LHCN-M2 (cell line): ENCODE measurements around the gene GSE1. TPM values are rescaled to one million over a fixed set of nuclear protein-coding genes. Genes with fewer than 3 reads are reported as not detected.
A peak's percentile ranks its signal among the peaks of the same experiment; 100 is the strongest.

ENCODE experiments used
- DNase-seq: peaks from one replicate; pipeline ENCODE4 v3.0.0-alpha.2; 2012; ENCODE audit warnings: low read depth
- total RNA-seq: library from RNA; depleted of rRNA; stranded (reverse); fragments of >200 nt; gene quantifications from 2 replicates; pipeline ENCODE4 v1.2.3, GENCODE V29; 2014

GSE1 gene
- total RNA-seq, 1 experiment from 2014 or later, result 10.9 TPM

DNA sequence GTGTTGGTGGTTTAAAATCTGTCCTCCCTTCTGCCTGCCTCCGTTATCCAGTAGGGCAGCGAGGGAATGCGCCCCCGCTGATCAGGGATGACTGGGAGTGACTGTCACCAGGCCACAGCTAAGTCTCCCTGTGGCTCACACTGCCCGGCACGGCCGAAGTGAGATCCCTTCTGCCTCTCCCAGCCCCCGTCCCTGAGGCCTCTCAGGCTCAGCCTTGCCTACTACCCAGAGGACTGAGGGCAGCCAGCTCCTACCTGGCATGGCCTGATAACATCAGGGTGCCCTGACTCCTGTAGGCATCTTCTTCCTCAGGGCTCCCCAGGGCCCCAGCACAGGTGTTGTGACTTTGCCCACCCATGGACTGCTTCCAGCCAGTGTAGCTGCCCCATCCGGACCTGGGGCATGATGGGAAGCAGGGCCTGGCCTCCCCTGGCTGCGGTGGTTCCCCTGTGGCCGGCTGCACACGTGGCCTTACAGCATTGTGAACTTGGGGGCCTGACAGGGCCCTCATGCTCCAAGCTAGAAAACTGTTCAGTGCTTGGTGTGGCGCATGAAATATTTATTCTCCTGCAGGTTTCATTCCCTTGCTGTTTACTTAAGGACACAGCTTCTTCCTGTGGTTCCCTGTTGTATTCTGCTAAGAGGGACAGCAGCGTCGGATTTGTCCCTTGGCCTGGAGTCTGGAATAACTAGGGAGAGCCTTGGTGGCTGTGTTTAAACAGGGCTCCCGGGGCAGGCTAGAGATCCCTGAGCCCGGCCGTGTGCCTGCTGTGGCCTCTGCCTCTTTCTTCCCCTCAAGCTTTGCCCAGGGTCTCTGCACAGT is 45.6 kb downstream of the GSE1 start:
- no peak for DNase-seq

DNA sequence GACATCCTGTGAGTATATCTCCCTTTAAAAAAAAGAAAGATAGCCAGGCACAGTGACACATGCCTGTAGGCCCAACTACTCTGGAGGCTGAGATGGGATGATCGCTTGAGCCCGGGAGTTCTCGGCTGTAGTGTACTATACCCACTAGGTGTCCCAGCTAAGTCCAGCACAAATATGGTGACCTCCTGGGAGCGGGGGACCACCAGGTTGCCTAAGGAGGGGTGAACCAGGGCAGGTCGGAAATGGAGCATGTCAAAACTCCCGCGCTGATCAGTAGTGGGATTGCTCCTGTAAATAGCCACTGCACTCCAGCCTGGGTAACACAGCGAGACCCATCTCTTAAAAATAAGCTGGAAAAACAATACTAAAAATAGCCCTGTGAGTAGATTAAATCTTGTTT is 46.2 kb downstream of the GSE1 start:
- DNase-seq, result no peak

DNA sequence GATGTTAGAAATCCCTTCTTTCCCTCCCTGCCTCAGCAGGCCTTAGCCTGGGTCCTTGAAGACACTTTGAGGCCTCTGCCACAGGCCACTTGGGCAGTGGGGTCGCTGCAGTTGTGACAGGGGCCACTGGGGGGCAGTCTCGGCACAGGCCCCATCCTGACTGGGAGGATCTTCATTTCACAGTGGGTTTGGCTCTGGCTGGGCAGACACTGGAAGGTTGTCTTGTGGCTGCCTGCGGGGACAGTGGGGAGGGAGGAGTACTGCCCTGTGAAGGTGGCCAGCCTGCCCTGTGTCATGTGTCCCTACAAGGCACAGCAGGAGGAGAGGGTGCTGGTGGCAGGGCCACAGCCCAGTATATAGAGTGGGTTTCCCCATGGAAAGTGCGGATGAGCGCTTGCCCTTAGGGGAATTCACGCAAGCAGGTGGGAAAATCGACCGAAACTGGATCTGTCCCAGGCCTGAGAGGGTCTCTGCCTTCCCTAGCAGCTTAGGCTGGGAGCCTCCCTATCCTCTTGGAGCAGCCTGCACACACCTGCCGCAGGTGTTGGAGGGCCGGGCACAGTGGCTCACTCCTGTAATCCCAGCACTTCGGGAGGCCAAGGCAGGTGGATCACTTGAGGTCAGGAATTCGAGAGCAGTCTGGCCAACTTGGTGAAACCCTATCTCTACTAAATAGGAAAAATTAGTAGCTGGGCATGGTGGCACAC is 46.8 kb downstream of the GSE1 start:
- peak; percentile 43 for DNase-seq

DNA sequence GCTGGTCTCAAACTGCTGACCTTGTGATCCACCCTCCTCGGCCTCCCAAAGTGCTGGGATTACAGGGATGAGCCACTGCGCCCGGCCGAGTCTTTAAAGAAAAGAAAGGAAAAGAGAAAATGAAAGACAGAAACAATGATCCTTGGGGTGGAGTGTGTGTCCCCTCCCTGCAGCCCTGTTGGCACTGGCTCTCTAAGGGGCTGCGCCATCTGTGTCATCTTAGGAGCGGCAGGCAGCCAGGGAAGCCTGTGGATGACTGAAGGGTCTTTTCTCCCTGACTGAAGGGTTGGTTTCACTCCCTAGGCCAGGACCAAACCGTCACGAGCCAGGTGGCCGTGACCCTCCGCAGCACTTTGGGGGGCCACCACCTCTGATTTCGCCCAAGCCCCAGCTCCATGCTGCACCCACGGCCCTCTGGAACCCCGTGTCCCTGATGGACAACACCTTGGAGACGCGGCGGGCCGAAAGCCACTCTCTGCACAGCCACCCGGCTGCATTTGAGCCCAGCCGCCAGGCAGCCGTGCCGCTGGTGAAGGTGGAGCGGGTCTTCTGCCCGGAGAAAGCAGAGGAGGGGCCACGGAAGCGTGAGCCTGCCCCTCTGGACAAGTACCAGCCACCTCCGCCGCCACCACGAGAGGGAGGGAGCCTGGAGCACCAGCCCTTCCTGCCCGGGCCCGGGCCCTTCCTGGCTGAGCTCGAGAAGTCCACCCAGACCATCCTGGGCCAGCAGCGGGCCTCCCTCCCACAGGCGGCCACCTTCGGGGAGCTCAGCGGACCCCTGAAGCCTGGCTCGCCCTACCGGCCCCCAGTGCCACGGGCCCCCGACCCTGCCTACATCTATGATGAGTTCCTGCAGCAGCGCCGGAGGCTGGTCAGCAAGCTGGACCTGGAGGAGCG is 48.0 kb downstream of the GSE1 start:
- DNase-seq, result no peak

DNA sequence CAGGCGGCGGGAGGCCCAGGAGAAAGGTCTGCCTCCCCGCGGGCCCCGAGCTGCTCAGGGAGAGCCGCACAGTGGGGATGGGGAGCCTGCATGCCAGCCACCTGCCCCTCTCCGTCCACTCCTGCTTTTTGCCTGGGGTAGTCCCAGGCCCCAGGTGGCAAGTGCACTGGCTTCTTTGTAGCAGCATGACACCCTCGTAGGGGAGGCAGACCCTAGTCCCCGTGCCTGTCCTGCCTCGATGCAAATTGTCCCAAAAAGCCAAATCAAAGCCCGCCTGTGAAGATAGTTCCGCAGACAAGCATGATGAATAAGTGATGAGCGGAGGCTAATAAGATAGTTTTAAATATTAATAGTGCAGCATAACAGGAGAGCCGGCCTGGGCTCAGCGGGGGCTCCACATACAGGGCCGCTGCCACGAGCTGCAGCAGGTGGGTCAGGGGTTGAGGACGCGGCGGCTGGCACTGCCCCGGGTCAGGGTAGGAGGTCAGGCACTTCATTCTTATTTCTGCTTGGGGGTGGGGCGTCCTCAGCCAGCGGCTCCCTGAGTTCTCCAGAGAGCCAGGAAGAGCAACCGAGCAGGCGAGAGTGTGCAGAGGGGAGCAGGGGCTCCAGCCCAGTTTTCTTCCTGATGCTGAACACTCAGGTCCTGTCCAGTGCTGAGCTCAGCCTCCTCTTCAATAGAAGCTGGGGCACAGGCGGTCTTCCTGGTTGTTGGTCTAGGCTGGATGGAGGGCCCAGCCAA is 48.8 kb downstream of the GSE1 start:
- no peak for DNase-seq

DNA sequence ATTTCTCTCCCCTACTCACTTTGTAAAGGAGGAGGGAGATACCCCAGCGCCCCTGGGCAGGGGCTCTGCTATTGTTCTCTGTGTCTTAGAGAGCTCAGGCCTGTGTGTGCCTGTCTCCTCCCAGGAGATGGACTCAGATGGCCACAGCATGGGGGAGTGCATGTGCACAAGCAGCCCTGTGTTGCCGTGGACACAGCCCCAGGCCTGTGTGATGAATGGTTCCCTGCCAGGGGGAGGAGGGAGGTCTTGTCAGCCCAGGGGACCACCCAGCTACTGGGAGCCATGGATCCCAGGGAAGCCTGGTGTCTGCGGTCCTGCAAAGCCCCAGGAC is 49.3 kb downstream of the GSE1 start:
- no peak for DNase-seq

DNA sequence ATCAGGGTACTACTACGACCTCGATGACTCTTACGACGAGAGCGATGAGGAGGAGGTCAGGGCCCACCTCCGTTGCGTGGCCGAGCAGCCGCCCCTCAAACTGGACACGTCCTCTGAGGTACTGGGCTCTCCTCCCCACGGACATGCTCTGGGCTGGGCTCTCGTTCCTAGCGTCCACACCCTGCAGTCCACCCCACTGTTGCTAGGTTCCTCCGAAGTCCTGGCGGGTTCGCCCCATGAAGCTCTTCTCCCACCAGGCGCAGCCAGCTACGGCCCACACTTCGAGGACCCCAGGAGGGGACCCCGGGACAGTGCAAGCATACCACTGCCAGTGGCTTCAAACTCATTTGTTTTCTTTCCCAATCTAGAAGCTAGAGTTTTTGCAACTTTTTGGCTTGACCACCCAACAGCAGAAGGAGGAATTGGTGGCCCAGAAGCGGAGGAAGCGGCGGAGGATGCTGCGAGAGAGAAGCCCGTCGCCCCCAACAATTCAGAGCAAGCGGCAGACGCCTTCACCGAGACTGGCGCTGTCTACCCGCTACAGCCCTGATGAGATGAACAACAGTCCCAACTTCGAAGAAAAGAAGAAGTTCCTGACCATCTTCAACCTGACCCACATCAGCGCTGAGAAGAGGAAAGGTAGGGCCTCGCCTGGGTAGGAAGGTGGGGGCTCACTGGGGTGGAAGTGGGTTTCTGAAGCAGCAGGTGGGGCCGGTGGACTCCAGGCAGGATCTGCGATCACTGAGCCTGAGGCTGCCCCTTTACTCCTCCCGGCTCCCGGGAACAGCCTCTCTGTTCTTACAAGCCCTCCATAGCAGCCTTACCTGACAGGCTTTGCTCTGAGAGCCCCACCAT is 50.1 kb downstream of the GSE1 start:
- DNase-seq, result no peak

DNA sequence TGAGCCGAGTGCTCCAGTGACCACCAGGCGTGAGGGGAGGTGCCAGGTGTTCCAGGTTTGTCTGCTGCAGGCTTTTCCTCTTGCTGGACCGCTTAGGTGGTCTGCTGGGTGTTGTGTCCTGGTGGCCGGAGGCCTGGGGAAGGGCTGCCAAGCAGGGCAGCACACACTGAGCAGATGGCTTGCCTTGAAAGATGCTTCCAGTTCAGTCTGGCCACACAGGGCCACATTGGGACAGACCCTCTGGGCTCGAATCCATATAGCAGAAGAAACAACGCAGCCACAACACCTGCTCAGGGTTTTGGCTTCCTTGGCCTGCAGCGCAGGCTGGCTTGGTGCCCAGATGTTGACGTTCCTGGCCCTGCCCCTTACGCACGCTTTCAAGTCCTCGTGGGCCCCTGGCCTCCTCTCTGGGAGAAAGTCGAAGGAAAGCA is 50.8 kb downstream of the GSE1 start:
- DNase-seq, result no peak

DNA sequence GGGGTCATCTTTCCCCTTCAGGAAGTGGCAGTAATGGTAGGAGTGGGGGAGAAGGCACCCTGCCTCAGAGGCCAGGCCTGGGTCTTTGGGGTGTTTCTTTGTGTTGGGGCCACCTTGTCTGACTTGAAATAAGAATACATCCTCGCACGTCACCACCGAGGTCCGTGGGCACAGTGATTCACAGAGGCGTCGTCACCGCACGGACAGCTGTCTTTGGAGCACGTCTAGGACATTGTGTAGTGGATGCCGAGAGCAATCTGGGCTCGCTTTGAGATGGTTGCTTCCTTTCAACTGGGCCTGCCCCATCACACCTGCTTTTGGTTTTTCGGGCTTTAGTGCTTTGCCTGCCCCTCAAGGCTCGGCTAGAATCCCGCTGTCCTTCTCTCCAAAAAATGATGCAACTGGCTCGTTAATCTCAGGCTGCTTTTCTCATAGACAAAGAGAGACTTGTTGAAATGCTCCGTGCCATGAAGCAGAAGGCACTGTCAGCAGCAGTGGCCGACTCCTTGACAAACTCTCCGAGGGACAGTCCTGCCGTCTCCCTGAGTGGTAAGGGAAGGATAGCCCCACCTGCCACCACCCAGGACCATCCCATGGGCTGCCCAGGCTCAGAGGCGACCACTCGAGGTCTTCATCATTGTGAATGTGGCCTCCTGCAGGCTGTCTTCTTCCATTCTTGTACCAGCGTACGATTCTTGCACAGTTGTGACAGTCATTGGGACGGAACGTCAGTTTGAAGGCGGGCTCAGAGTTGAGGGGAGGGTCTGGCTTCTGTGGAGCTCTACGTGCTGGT is 51.7 kb downstream of the GSE1 start:
- DNase-seq, result peak; percentile 7

DNA sequence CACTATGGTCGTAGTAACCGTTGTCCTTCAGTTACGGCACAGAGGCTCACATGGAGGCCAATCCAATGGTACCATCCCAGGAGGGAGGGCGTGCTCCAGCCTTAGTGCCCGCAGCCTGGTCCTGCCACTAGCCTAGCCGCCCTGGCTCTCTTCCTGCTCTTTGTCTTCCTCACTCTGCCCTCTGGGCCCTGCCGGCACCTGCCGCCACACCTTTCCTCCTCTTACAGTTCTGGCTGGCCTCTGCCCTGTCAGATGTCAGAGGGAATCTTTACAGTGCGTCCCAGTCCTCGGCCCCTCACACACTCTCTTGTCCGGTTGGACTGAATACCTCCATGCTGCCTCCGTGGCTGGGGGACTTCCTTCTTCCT is 52.2 kb downstream of the GSE1 start:
- no peak for DNase-seq

DNA sequence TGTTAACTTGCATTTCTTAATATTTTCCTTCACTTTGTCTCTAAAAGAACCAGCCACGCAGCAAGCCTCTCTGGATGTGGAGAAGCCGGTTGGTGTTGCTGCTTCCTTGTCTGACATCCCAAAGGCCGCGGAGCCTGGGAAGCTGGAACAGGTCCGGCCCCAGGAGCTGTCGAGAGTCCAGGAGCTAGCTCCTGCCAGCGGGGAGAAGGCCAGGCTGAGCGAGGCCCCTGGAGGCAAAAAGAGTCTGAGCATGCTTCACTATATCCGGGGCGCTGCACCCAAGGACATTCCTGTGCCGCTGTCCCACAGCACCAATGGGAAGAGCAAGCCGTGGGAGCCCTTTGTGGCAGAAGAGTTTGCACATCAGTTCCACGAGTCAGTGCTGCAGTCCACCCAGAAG is 52.8 kb downstream of the GSE1 start:
- DNase-seq, result no peak

DNA sequence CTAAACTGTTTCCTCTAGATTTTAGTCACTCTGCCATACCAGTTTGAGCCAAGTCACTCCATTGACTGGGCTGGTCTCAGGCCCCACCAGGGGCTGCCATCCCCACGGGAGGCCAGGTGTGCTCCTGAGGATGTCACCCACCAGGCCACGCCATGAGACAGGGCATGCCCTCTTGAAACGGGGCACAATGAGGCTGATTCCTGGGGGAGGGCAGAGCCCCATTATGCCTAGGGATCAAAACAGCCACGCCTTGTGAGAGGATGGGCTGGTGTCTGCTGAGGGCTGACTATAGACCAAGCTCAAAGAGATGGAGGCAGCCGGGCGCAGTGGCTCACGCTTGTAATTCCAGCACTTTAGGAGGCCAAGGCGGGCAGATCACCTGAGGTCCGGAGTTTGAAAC is 54.1 kb downstream of the GSE1 start:
- DNase-seq, result no peak

DNA sequence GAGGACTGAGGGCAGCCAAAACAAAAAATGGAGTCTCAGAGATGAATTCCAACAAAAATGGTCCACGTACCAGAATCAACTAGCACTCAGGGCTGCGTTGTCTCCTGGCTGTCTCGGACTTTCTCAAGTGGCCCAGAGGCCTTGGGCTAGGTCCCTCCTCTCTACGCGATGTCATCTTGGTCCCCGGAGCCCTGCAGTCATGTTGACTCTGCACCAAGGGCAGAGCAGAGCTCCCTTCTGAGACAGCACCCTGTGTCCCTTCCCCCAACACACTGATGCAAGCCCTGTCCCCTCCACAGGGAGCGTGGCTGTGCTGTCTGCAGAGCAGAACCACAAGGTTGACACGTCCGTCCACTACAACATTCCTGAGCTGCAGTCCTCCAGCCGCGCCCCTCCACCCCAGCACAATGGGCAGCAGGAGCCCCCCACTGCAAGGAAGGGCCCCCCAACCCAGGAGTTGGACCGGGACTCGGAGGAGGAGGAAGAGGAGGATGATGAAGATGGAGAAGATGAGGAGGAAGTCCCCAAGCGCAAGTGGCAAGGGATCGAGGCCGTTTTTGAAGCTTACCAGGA is 54.8 kb downstream of the GSE1 start:
- no peak for DNase-seq

DNA sequence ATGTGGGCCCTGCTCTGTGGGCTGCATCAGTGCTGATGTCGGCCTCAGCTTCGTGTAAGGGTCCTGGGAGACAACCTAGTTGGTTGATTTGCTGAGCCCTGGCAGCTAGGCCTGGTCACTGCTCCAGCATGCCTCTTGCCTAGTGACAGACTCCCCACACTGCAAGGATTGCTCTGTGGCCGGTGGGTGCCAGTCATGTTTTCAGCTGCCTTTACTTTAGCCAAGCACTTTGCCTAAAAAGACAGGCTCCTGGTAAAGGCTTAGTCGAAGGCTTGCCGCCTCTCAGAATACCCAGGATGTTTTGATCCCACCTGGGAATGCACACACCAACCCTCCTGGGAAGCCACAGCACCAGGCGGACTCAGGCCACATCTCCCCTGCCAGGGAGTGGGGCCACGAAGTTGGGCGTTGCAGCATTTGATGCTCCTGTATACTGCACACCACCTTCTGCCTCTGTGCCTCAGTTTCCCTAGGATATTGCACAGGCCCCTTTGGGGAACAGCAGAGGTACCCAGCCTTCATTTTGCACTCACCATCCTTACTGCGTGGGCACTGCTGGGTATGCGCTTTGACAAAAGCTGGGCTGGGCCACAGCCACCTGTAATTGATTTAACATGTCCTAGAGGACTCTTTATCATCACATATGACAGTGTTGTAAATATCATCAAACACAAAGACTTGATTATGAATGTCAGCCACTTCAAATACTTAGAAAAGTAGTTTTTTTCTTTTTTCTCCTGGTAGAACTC is 55.7 kb downstream of the GSE1 start:
- DNase-seq, result no peak

DNA sequence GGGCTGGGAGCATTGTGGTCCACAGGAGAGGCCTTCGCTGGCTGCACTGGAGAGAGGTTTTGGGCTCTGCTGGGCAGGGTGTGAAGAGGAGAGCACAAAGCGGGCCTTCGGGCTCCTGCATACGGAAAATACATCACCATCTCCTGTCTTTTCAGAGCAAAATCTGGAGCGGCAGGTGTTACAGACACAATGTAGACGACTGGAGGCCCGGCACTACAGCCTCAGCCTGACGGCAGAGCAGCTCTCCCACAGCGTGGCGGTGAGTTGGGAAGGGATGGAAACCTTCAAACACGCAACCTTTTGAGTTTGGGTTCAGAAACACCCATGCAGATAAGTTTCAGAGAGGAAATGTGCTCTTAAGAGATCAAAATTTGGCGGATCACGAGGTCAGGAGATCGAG is 57.7 kb downstream of the GSE1 start:
- DNase-seq, result no peak

DNA sequence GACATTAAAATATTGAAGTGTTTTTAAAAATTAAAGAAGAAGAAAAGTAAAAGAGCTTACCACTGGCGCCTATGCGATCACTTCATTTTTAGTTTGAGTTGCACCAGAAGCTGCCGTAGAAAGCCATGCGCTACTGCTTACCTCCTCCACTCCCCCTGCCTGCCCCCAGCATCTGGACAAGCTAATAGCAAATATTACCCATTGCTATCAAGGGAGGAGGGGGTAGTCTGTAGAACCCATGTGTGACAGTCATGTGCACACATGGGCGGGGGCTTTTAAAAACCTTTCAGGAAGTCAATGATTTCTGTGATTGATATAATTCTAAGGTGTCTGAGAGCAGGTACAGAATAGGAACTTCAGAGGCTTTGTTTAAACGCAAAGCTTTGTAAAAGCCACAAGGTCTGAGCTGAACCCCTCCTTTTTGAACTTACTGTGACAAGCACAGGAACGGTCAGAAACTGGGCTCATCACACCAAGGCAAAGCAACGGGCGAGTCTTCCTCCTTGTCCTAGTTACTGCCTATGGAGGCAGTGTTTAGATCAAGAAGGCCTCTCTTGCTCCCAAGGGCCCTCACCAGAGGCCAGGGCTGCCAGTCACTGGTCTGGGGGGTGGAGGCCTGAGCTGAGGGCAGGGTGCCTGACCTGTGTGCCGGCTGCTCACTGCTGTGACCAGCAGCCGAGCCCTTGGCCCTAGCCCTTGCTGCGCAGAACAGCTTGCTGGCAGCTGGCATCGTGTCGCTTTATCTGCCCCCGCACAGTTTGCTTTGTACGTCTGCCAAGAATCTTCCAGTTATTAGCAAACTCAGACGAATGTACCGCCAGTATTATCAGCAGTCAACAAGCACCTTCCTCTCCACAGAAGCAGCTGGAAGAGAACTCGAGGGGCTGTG is 60.7 kb downstream of the GSE1 start:
- peak; percentile 42 for DNase-seq

DNA sequence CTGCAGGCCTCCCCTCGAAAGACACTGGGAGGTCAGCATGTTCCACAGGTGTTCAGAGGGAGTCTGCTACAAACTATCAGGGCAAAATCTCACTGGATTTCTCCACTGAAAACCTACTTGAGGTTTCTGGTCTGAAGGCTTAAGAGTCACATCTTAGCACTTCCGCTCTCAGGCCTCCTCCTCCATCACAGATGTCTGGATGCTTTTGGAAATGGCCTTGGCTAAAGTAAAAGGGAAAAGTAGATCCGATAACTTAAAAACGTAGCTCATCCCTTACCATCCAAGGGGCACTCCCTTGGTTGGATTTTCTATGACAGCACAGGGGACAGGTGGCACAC is 61.3 kb downstream of the GSE1 start:
- no peak for DNase-seq

DNA sequence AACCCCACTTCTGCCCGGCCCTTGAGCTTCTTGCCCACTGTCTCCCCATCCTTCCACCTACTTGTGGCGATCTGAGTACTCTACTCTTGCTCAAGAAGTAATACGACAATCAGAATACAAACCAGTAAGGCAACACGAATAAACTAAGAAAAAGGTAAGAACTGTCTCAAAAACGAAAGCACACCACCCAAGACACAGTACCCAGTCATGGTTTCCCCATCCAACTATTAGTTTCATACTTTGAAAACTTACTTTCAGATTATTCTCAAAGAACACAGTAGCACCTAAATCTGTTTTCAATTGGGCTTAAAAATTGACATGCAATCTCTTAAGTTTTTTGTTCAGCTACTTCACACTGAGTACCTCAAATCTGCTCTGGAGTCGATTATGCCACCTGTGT is 61.7 kb downstream of the GSE1 start:
- no peak for DNase-seq
